Mesendoderm (in vitro differentiated cells): Measurements from ENCODE around the gene RNF103.

Experiments used
- DNase-seq: peaks from one replicate; pipeline ENCODE4 v3.0.0; 2013
- H2AK5ac ChIP-seq: 2 replicates; pipeline ENCODE4 v1.6.1; 2013; ENCODE audit warnings: low read length, inconsistent platforms
- H2BK120ac ChIP-seq: 2 replicates; pipeline ENCODE4 v1.6.1; 2013; ENCODE audit warnings: low read depth, mild to moderate bottlenecking, low read length, moderate library complexity, mixed read lengths
- H2BK15ac ChIP-seq: replicated peaks from 2 replicates; pipeline ENCODE4 v1.6.1; 2013; ENCODE audit warnings: low read depth, mild to moderate bottlenecking, moderate library complexity
- H2BK5ac ChIP-seq: 2 replicates; pipeline ENCODE4 v1.6.1; 2013; ENCODE audit warnings: low read length, inconsistent platforms
- H3K18ac ChIP-seq: 2 replicates; pipeline ENCODE4 v1.6.1; 2013; ENCODE audit warnings: mild to moderate bottlenecking, low read length, mixed read lengths
- H3K23ac ChIP-seq: one replicate; pipeline ENCODE4 v1.6.1; 2013; ENCODE audit warnings: low read length
- H3K27ac ChIP-seq: 2 replicates; pipeline ENCODE4 v1.5.1; 2013; ENCODE audit warnings: low read depth, mild to moderate bottlenecking, inconsistent platforms, low read length, moderate library complexity
- H3K27me3 ChIP-seq: 2 replicates; pipeline ENCODE4 v1.6.1; 2013; ENCODE audit warnings: low read length, control low read depth, mild to moderate bottlenecking, inconsistent platforms; ENCODE audit not compliant: insufficient read depth, poor library complexity
- H3K36me3 ChIP-seq: 2 replicates; pipeline ENCODE4 v1.6.1; 2013; ENCODE audit warnings: low read length, inconsistent platforms; ENCODE audit not compliant: control insufficient read depth, insufficient read depth
- H3K4ac ChIP-seq: one replicate; pipeline ENCODE4 v1.6.1; 2013; ENCODE audit warnings: low read depth, mild to moderate bottlenecking, low read length, moderate library complexity
- H3K4me1 ChIP-seq: 2 replicates; pipeline ENCODE4 v1.6.1; 2013; ENCODE audit warnings: low read depth, low read length, inconsistent platforms; ENCODE audit not compliant: control insufficient read depth
- H3K4me2 ChIP-seq: 2 replicates; pipeline ENCODE4 v1.6.1; 2013; ENCODE audit warnings: low read length
- H3K4me3 ChIP-seq: 2 replicates; pipeline ENCODE4 v1.5.1; 2013; ENCODE audit warnings: mild to moderate bottlenecking, low read length
- H3K56ac ChIP-seq: one replicate; pipeline ENCODE4 v1.6.1; 2013; ENCODE audit warnings: low read length
- H3K79me1 ChIP-seq: 2 replicates; pipeline ENCODE4 v1.6.1; 2013; ENCODE audit warnings: low read length, inconsistent platforms
- H3K79me2 ChIP-seq: 2 replicates; pipeline ENCODE4 v1.6.1; 2013; ENCODE audit warnings: mild to moderate bottlenecking, low read length; ENCODE audit not compliant: control insufficient read depth, insufficient read depth
- H3K9ac ChIP-seq: 2 replicates; pipeline ENCODE4 v1.6.1; 2013; ENCODE audit warnings: low read length, inconsistent platforms
- H4K5ac ChIP-seq: one replicate; pipeline ENCODE4 v1.6.1; 2013; ENCODE audit warnings: low read length
- H4K8ac ChIP-seq: one replicate; pipeline ENCODE4 v1.6.1; 2013; ENCODE audit warnings: low read depth, mild to moderate bottlenecking, control low read depth, low read length, moderate library complexity
- WGBS: extraction: QIAGEN DNeasy Blood & Tissue Kit; methylation state at CpG from one replicate; pipeline ENCODE4 v1.1.7; 2013; ENCODE audit warnings: low lambda C conversion rate, missing lambda C conversion rate; ENCODE audit not compliant: insufficient coverage; ENCODE audit errors: extremely low coverage; 5-methylcytosine and 5-hydroxymethylcytosine counted together

RNF103 gene

DNA sequence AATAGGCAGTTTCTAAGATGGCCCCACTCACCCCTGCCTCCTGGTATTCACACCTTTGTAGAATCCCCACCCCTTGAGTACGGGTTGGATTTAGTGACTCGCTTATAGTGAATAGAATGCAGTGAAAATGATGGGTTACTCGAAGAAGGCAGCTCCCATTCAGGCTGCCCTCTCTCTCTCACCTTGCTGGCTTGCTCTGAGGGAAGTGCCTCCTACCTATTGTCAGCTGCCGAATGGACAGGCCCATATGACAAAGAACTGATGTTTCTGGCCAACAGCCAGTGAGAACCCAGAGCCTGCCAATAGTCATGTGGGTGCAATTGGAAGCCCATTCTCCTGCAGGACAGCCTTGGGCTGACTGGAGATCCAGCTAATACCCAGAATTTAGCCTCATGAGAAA is 22.1 kb upstream of the RNF103 start:
- WGBS = no CpG with 5 or more reads among the region's 4 CpGs
- no peak overlapping the region for H3K4me3 ChIP-seq
- H3K27ac ChIP-seq = no peak overlapping the region
- H3K9ac ChIP-seq = no peak overlapping the region
- no peaks in the 10 kb centered on the region for H3K79me1 ChIP-seq
- H2AK5ac ChIP-seq = no peak overlapping the region
- H3K23ac ChIP-seq = no peak overlapping the region
- H3K27me3 ChIP-seq = peaks cover 3% of the 10 kb centered on the region
- H3K4ac ChIP-seq = no peak overlapping the region
- no peak overlapping the region for H3K56ac ChIP-seq
- no peaks in the 10 kb centered on the region for H3K4me1 ChIP-seq
- no peak overlapping the region for H3K4me2 ChIP-seq
- H2BK120ac ChIP-seq = no peak overlapping the region
- no peaks in the 10 kb centered on the region for H3K79me2 ChIP-seq
- H3K18ac ChIP-seq = no peak overlapping the region
- no peak overlapping the region for H4K5ac ChIP-seq
- no peaks in the 10 kb centered on the region for H3K36me3 ChIP-seq
- DNase-seq = peak; percentile 37
- no peak overlapping the region for H2BK5ac ChIP-seq
- H2BK15ac ChIP-seq = no peak overlapping the region
- H4K8ac ChIP-seq = no peak overlapping the region

DNA sequence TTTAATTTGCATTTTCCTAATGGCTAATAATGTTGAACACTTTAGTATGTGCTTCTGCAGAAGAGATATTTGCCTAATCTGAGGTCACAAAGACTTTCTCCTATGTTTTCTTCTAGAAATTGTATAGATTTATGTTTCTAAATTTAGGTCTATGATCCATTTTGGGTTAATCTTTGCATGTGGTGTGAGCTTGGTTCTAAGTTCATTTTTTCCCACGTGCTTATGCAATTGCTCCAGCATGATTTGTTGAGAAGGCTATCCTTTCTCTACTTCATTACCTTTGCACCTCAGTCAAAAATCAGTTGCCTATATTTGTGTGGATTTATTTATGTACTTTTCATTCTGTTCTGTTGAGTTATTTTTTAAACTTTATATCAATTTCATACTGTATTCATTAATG is 15.0 kb upstream of the RNF103 start:
- Histone ChIP-seq H3K4me1 (no peaks in the 10 kb centered on the region), H4K8ac (no peak overlapping the region), H3K79me2 (no peaks in the 10 kb centered on the region), H3K9ac (no peak overlapping the region), H3K4ac (no peak overlapping the region), H2BK15ac (no peak overlapping the region), H3K79me1 (no peaks in the 10 kb centered on the region), H3K36me3 (no peaks in the 10 kb centered on the region), H3K18ac (no peak overlapping the region), H4K5ac (no peak overlapping the region), H2BK5ac (no peak overlapping the region), H2BK120ac (no peak overlapping the region), H3K23ac (no peak overlapping the region), H3K27me3 (no peaks in the 10 kb centered on the region), H3K56ac (no peak overlapping the region), H3K27ac (no peak overlapping the region), H3K4me3 (no peak overlapping the region), H2AK5ac (no peak overlapping the region), H3K4me2 (no peak overlapping the region)
- no peak for DNase-seq
- no CpG with 5 or more reads among the region's 1 CpG for whole genome bisulfite sequencing

DNA sequence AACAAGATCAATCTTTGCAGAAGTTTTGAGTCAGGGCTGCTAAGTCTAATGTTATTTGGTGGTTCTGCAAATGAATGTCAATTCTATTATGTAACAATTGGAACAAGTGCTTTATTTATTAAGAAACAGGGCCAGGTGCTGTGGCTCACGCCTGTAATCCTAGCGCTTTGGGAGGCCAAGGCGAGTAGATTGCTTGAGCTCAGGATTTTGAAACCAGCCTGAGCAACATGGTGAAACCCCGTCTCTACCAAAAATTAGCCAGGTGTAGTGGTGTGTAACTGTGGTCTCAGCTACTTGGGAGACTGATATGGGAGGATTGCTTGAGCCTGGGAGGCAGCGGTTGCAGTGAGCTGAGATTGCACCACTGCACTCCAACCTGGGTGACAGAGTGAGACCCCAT is 13.2 kb upstream of the RNF103 start:
- WGBS = no CpG with 5 or more reads among the region's 5 CpGs
- no peaks in the 10 kb centered on the region for H3K27me3 ChIP-seq
- H4K8ac ChIP-seq = no peak overlapping the region
- no peak overlapping the region for H2BK120ac ChIP-seq
- H3K27ac ChIP-seq = no peak overlapping the region
- no peak overlapping the region for H2AK5ac ChIP-seq
- no peaks in the 10 kb centered on the region for H3K79me2 ChIP-seq
- no peaks in the 10 kb centered on the region for H3K4me1 ChIP-seq
- H3K36me3 ChIP-seq = no peaks in the 10 kb centered on the region
- H3K18ac ChIP-seq = no peak overlapping the region
- no peak overlapping the region for H3K4ac ChIP-seq
- no peak overlapping the region for H3K4me3 ChIP-seq
- no peak overlapping the region for H2BK5ac ChIP-seq
- H3K9ac ChIP-seq = no peak overlapping the region
- H3K23ac ChIP-seq = no peak overlapping the region
- H3K79me1 ChIP-seq = no peaks in the 10 kb centered on the region
- no peak overlapping the region for H4K5ac ChIP-seq
- no peak overlapping the region for H3K4me2 ChIP-seq
- no peak for DNase-seq
- no peak overlapping the region for H3K56ac ChIP-seq
- no peak overlapping the region for H2BK15ac ChIP-seq

DNA sequence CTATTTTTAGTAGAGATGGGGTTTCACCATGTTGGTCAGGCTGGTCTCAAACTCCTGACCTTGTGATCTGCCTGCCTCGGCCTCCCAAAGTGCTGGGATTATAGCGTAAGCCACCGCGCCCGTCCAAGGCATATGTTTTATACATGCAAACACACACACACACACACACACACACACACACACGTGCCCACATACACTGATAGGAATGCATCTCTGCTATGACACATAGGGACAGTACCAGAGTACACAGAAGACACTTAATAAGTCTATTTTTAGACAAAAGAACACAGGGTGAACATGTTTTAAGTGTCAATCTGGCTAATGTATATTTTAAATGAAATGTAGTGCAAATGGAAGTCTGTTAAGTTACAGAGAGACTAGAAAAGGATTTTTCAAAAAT is 10.7 kb upstream of the RNF103 start:
- H2BK120ac ChIP-seq = no peak overlapping the region
- H3K27me3 ChIP-seq = no peaks in the 10 kb centered on the region
- H2AK5ac ChIP-seq = no peak overlapping the region
- no peak overlapping the region for H3K4ac ChIP-seq
- H4K5ac ChIP-seq = no peak overlapping the region
- H3K56ac ChIP-seq = no peak overlapping the region
- no peak overlapping the region for H4K8ac ChIP-seq
- H3K4me3 ChIP-seq = no peak overlapping the region
- H3K27ac ChIP-seq = no peak overlapping the region
- H3K4me1 ChIP-seq = no peaks in the 10 kb centered on the region
- H3K9ac ChIP-seq = no peak overlapping the region
- no peak overlapping the region for H3K23ac ChIP-seq
- no peak overlapping the region for H2BK5ac ChIP-seq
- H2BK15ac ChIP-seq = no peak overlapping the region
- H3K18ac ChIP-seq = no peak overlapping the region
- DNase-seq = no peak
- H3K79me2 ChIP-seq = no peaks in the 10 kb centered on the region
- no CpG with 5 or more reads among the region's 6 CpGs for WGBS
- H3K36me3 ChIP-seq = no peaks in the 10 kb centered on the region
- no peaks in the 10 kb centered on the region for H3K79me1 ChIP-seq
- no peak overlapping the region for H3K4me2 ChIP-seq

DNA sequence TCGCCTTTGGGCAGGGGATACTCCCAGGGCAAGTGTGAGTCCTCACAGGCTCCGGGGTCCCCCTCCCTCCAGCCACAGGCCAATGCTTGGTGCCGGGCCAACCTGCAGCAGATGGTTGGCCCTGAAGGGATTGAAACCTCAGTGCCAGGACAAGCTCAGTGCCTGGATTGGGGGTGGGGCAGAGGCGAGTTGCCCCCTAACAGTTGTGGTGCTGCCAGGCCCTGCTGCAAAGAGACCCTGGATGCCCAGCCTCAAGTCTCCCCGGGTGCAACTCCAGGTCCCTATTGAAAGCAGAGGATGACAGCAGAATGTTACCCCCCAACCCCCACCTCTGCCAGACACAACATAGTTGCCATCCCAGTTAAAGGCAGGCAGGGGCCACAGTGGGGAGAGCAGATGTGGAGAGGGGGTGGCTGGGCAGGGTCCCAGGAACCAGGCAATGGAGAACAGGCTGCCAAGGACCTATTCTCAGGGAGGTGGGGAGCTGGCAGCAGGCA is 9.5 kb upstream of the RNF103 start:
- no peaks in the 10 kb centered on the region for H3K27me3 ChIP-seq
- H3K27ac ChIP-seq = no peak overlapping the region
- H3K79me1 ChIP-seq = no peaks in the 10 kb centered on the region
- H3K4me2 ChIP-seq = no peak overlapping the region
- no peak overlapping the region for H3K4me3 ChIP-seq
- no peak overlapping the region for H2BK120ac ChIP-seq
- H2BK5ac ChIP-seq = no peak overlapping the region
- no CpG with 5 or more reads among the region's 5 CpGs for WGBS
- no peaks in the 10 kb centered on the region for H3K36me3 ChIP-seq
- DNase-seq = no peak
- H2AK5ac ChIP-seq = no peak overlapping the region
- H4K8ac ChIP-seq = no peak overlapping the region
- H4K5ac ChIP-seq = no peak overlapping the region
- H3K9ac ChIP-seq = no peak overlapping the region
- no peak overlapping the region for H3K18ac ChIP-seq
- no peak overlapping the region for H3K56ac ChIP-seq
- no peak overlapping the region for H2BK15ac ChIP-seq
- H3K23ac ChIP-seq = no peak overlapping the region
- no peaks in the 10 kb centered on the region for H3K79me2 ChIP-seq
- H3K4ac ChIP-seq = no peak overlapping the region
- H3K4me1 ChIP-seq = no peaks in the 10 kb centered on the region

DNA sequence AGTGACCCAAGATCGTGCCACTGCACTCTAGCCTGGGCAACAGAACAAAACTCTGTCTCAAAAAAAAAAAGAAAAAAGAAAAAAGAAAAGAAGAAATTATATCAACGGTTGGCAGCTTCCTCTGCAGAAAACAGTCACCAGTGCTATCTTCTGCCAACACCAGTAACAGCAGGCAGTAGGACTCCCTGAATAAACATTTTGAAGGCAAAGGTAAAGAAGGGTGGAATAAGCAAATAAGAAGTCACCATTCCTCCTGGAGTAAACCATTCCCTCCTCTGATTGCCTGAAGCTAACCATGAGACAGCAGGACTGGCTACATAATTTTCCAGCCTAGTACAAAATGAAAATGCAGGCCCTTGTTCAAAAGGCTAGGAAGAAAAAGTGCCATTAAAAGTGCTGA is 9.0 kb upstream of the RNF103 start:
- no peak overlapping the region for H3K18ac ChIP-seq
- H3K4me2 ChIP-seq = no peak overlapping the region
- H3K23ac ChIP-seq = no peak overlapping the region
- H2BK15ac ChIP-seq = no peak overlapping the region
- H3K27me3 ChIP-seq = no peaks in the 10 kb centered on the region
- H3K9ac ChIP-seq = no peak overlapping the region
- H3K79me1 ChIP-seq = no peaks in the 10 kb centered on the region
- H3K4me3 ChIP-seq = no peak overlapping the region
- H4K8ac ChIP-seq = no peak overlapping the region
- no peak overlapping the region for H2AK5ac ChIP-seq
- no peak overlapping the region for H4K5ac ChIP-seq
- no peaks in the 10 kb centered on the region for H3K4me1 ChIP-seq
- no peak overlapping the region for H3K56ac ChIP-seq
- no CpG with 5 or more reads among the region's 2 CpGs for WGBS
- DNase-seq = no peak
- no peaks in the 10 kb centered on the region for H3K36me3 ChIP-seq
- no peak overlapping the region for H3K4ac ChIP-seq
- no peak overlapping the region for H2BK5ac ChIP-seq
- H3K27ac ChIP-seq = no peak overlapping the region
- no peaks in the 10 kb centered on the region for H3K79me2 ChIP-seq
- H2BK120ac ChIP-seq = no peak overlapping the region
